ENCODE measurements around the gene GPATCH3.

- TF ChIP-seq CTCF (optimal IDR thresholded peaks at IDR 0.05 in 1 of 3, IDR thresholded peaks at IDR 0.05 in 1 of 3, conservative IDR thresholded peaks at IDR 0.05 in 1 of 3; ENCODE audit: extremely low read depth in 1 of 3, insufficient read depth in 2 of 3, low read length in 3 of 3) = no peak
- TF ChIP-seq EZH2 (IDR thresholded peaks at IDR 0.05; ENCODE audit: low read length) = no peak
Observed at GRCh38 chr1:26858891-26859640, 41.2 kb downstream of the GPATCH3 start.

All from keratinocyte (primary cell).